ENCODE results near the gene DPH6.

DNA sequence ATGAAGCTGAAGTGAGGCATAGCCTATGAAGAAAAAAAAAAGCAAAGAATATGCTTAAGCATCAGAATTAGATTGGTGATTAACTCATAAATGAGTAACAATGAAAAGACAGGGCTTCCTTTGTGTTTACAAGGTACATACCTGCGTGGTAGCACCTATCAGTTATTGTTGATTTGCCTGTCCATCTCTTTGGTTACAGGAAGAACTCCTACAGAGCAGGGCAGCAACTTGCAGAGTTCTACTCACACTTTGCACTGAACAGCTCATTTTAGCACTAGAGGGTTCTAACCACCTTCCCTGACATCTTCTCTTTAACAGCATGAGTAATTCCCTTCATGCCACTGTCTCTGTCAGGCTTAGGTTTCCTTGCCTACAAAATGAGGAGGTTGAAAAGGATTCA lies 166.0 kb downstream of the DPH6 start:
- TF ChIP-seq POLR2A (IDR thresholded peaks at IDR 0.05; ENCODE audit: low read depth, low read length) (no peak), TAF1 (IDR thresholded peaks at IDR 0.05; ENCODE audit: borderline replicate concordance, low read depth, low read length) (no peak)

Data from GM12892 (cell line).